Activated T-helper 1 cell treated with anti-CD3 and anti-CD28 coated beads, Interleukin-12 subunit alpha, Interleukin-12 subunit beta, Interleukin-2, Interleukin-4 antibody, amounts not matched to agents 30 ng/mL and 10 ng/mL and 1 ng/mL, durations not matched to agents 14 hours and 24 hours and 36 hours (primary cell): ENCODE data around the gene SIAE. TPM values are rescaled to one million over a fixed set of nuclear protein-coding genes. Genes with fewer than 3 reads are reported as not detected.

Experiments
- total RNA-seq: library from RNA; stranded (reverse); gene quantifications from 2 replicates; pipeline ENCODE4 v1.2.3, GENCODE V29; 2022

The SIAE gene
- total RNA-seq, 1 donor from 2014 or later = 5.2 TPM

Other genes starting within 250 kb of the SIAE start
- not detected in 2 replicates for gene OR8B4, start 248.9 kb downstream of the SIAE start, total RNA-seq
- not detected in 2 replicates for gene OR8B8, start 228.0 kb downstream of the SIAE start, total RNA-seq
- not detected in 2 replicates for gene OR8B12, start 130.1 kb downstream of the SIAE start, total RNA-seq
- gene OR8A1, start 103.7 kb downstream of the SIAE start, total RNA-seq = not detected in 2 replicates
- not detected in 2 replicates for gene PANX3, start 62.3 kb downstream of the SIAE start, total RNA-seq
- 35.1 and 35.4 TPM in 2 replicates for gene TBRG1, start 50.9 kb downstream of the SIAE start, total RNA-seq
- gene SPA17, start 165 bp upstream of the SIAE start, total RNA-seq = 1.7 and 2.4 TPM in 2 replicates
- 3.9 and 6.1 TPM in 2 replicates for gene NRGN, start 66.2 kb upstream of the SIAE start, total RNA-seq
- gene VSIG2, start 78.5 kb upstream of the SIAE start, total RNA-seq = not detected in 2 replicates
- gene ESAM, start 88.6 kb upstream of the SIAE start, total RNA-seq = 0.52 and 0.64 TPM in 2 replicates
- 8.9 and 9.7 TPM in 2 replicates for gene MSANTD2, start 126.7 kb upstream of the SIAE start, total RNA-seq
- 4.5 and 5.5 TPM in 2 replicates for gene ROBO3, start 191.7 kb upstream of the SIAE start, total RNA-seq
- gene ROBO4, start 224.1 kb upstream of the SIAE start, total RNA-seq = not detected in 2 replicates
- gene HEPN1, start 245.5 kb upstream of the SIAE start, total RNA-seq = not detected in 2 replicates